GM19025 (cell line): ENCODE data around the gene MACC1.

Experiments
- ATAC-seq: cut with Tn5 transposase; IDR thresholded peaks from one replicate; pipeline ENCODE4 v1.9.1; 2021; ENCODE audit warnings: mild to moderate bottlenecking, low read depth, moderate library complexity; ENCODE audit not compliant: unreplicated experiment

The MACC1 gene

GRCh38 chr7:20232848-20233247 is 15.7 kb upstream of the MACC1 start:
- ATAC-seq = no peak

GRCh38 chr7:20229646-20230500 is 12.7 kb upstream of the MACC1 start:
- ATAC-seq = no peak

GRCh38 chr7:20229081-20229480 is 11.9 kb upstream of the MACC1 start:
- ATAC-seq = no peak

GRCh38 chr7:20228654-20229053 is 11.5 kb upstream of the MACC1 start:
- no peak for ATAC-seq

- no peak for ATAC-seq
These were observed 10.2 kb upstream of the MACC1 start for GRCh38 chr7:20227291-20227795.

GRCh38 chr7:20226860-20227259 is 9.7 kb upstream of the MACC1 start:
- no peak for ATAC-seq

GRCh38 chr7:20225384-20225783 is 8.2 kb upstream of the MACC1 start:
- no peak for ATAC-seq

GRCh38 chr7:20224025-20224424 is 6.8 kb upstream of the MACC1 start:
- no peak for ATAC-seq

- ATAC-seq = no peak
These were observed 6.2 kb upstream of the MACC1 start for GRCh38 chr7:20223356-20223755.

GRCh38 chr7:20222219-20222828 is 5.1 kb upstream of the MACC1 start:
- ATAC-seq = no peak

GRCh38 chr7:20220921-20221547 is 3.9 kb upstream of the MACC1 start:
- no peak for ATAC-seq

GRCh38 chr7:20220293-20220761 is 3.1 kb upstream of the MACC1 start:
- ATAC-seq = peak; percentile 15

GRCh38 chr7:20219446-20220292 is 2.5 kb upstream of the MACC1 start:
- ATAC-seq = peak; percentile 68

- ATAC-seq = no peak
These were observed 1.9 kb upstream of the MACC1 start for GRCh38 chr7:20219062-20219445.

GRCh38 chr7:20218279-20218678 is 1.1 kb upstream of the MACC1 start:
- no peak for ATAC-seq

GRCh38 chr7:20216406-20217036 is 663 bp downstream of the MACC1 start:
- no peak for ATAC-seq

- no peak for ATAC-seq
These were observed 2.1 kb downstream of the MACC1 start for GRCh38 chr7:20214921-20215669.

GRCh38 chr7:20214132-20214531 is 3.1 kb downstream of the MACC1 start:
- ATAC-seq = no peak

- ATAC-seq = no peak
These were observed 3.8 kb downstream of the MACC1 start for GRCh38 chr7:20213378-20213777.
